ENCODE results near the gene RAF1. TPM values are rescaled to one million over a fixed set of nuclear protein-coding genes. Genes with fewer than 3 reads are reported as not detected.

The RAF1 gene
- total RNA-seq, 1 experiment from 2014 or later: 68.8 TPM

DNA sequence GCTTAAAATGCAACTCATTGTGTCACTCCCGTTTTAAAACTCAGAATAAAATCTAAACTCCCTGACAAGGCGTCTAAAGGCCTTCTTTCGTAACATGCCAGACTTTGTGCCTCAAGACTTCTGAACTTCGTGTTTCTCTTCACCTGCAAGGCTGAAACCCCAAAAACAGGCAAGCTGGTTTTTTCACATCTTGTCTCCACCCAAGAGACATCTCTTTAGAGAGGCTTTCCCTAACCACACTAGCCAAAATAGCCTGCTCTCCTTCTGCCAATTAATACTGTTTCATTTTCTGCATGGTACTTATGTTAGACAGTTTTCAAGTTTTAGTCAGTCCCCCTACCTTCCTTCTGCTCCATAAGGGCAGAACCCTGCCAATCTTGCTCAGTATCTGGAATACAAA lies 41.6 kb downstream of the RAF1 start:
- H3K27ac ChIP-seq (ENCODE audit: low read length): no peak overlapping the region
- no peaks in the 10 kb centered on the region for H3K9me3 ChIP-seq (ENCODE audit: control insufficient read depth, insufficient read depth, low read depth, low read length)
- BruUV-seq (replicated peaks): no TSS peak
- intact Hi-C loops (cut with micrococcal nuclease; ENCODE audit: unreplicated experiment) (no loop called here), in situ Hi-C loops (cut with HindIII; ENCODE audit: low pct_unique_long_range_greater_than_20kb, low sequenced_read_pairs) (no loop called here)
- H3K27me3 ChIP-seq (ENCODE audit: control insufficient read depth, insufficient read depth, low read length): no peaks in the 10 kb centered on the region
- no peak for TF ChIP-seq CTCF (IDR thresholded peaks at IDR 0.05)
- no peak for TF ChIP-seq POLR2AphosphoS5 (IDR thresholded peaks at IDR 0.05; ENCODE audit: low read depth, low read length)
- no peak for TF ChIP-seq SIN3A (IDR thresholded peaks at IDR 0.05; ENCODE audit: borderline replicate concordance, insufficient read depth, low read depth, low read length)
- no peak for TF ChIP-seq REST (IDR thresholded peaks at IDR 0.05; ENCODE audit: insufficient read depth in 1 of 2, low read depth in 2 of 2, low read length in 1 of 2)
- TF ChIP-seq TCF7L2 (IDR thresholded peaks at IDR 0.05; ENCODE audit: low read depth, low read length): no peak
- DNase-seq (ENCODE audit: low read depth, low spot score) (no peak), ATAC-seq (no peak)
- ChIA-PET CTCF (no interaction called here), POLR2A (no interaction called here)
- H3K4me1 ChIP-seq (ENCODE audit: control insufficient read depth, insufficient read depth, low read length): no peaks in the 10 kb centered on the region
- no peaks in the 10 kb centered on the region for H3K36me3 ChIP-seq (ENCODE audit: control insufficient read depth, insufficient read depth, low read length)
- H3K4me3 ChIP-seq (ENCODE audit: low read depth in 2 of 2, low read length in 2 of 2): no peak overlapping the region

- Histone ChIP-seq H3K27me3 (ENCODE audit: control insufficient read depth, insufficient read depth, low read length) (no peaks in the 10 kb centered on the region), H3K36me3 (ENCODE audit: control insufficient read depth, insufficient read depth, low read length) (no peaks in the 10 kb centered on the region; the same call in 1 of the 2 replicates), H3K9me3 (ENCODE audit: control insufficient read depth, insufficient read depth, low read depth, low read length) (no peaks in the 10 kb centered on the region), H3K4me1 (ENCODE audit: control insufficient read depth, insufficient read depth, low read length) (no peaks in the 10 kb centered on the region), H3K4me3 (ENCODE audit: low read depth in 2 of 2, low read length in 2 of 2) (no peak overlapping the region), H3K27ac (ENCODE audit: low read length) (no peak overlapping the region)
- ChIA-PET CTCF (no interaction called here), POLR2A (interaction anchor here (0.5 kb wide), 1 partner anchor 144 kb away, joined by 3 read pairs; no protein-coding TSS in a partner anchor)
- TF ChIP-seq POLR2AphosphoS5 (IDR thresholded peaks at IDR 0.05; ENCODE audit: low read depth, low read length) (no peak), TCF7L2 (IDR thresholded peaks at IDR 0.05; ENCODE audit: low read depth, low read length) (no peak), SIN3A (IDR thresholded peaks at IDR 0.05; ENCODE audit: borderline replicate concordance, insufficient read depth, low read depth, low read length) (no peak), CTCF (IDR thresholded peaks at IDR 0.05) (no peak), REST (IDR thresholded peaks at IDR 0.05; ENCODE audit: insufficient read depth in 1 of 2, low read depth in 2 of 2, low read length in 1 of 2) (no peak)
- intact Hi-C loops (cut with micrococcal nuclease; ENCODE audit: unreplicated experiment) (no loop called here), in situ Hi-C loops (cut with HindIII; ENCODE audit: low pct_unique_long_range_greater_than_20kb, low sequenced_read_pairs) (no loop called here)
- DNase-seq (ENCODE audit: low read depth, low spot score) (no peak), ATAC-seq (no peak)
- BruUV-seq (replicated peaks): no TSS peak
Observed at GRCh38 chr3:12620729-12621128, 43.2 kb downstream of the RAF1 start.
